Stimulated activated CD8-positive, alpha-beta memory T cell treated with anti-CD3 and anti-CD28 coated beads, Interleukin-15, amount 100 ng/mL, for 1 hour (primary cell): ENCODE results near the gene SELENOF.
"Not testable (repeated sequence)": the region's sequence is repeated elsewhere in the genome, so short reads cannot be mapped to it uniquely, and the experiment has no call there.

ENCODE experiments used
- DNase-seq: peaks from one replicate; pipeline ENCODE4 v3.0.0-alpha.2; 2020; ENCODE audit warnings: low read depth

Gene SELENOF

DNA sequence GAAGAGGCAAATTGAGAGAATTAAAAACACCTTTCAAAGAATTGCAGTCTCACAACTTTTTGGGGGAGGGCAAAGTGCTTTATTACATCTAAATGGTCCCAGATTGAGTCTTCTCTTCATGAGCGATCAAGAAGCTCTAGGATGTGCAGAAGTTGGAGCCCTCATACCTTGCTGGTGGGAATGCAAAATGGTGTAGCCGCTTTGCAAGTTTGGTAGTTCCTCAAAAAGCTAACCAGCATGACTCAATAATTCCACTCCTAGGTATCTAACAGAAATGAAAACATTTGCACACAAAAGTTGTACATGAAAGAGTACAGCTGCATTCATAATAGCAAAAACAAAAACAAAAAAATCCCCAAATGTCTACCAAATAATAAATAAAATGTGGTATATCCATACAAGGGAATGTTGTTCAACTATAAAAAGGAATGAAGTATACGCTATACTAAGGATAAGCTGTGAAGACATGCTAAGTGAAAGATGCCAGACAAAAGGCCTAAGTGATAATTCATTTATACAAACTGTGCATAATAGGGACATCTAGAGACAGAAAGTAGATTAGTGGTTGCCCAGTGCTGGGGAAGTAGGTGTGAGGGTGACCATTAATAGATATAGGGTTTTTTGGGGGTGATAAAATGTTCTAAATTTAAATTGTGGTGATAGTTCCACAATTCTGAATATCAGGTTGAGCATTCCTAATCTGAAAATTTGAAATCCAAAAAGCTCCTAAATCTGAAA lies 55.2 kb downstream of the SELENOF start:
- DNase-seq, result no peak

DNA sequence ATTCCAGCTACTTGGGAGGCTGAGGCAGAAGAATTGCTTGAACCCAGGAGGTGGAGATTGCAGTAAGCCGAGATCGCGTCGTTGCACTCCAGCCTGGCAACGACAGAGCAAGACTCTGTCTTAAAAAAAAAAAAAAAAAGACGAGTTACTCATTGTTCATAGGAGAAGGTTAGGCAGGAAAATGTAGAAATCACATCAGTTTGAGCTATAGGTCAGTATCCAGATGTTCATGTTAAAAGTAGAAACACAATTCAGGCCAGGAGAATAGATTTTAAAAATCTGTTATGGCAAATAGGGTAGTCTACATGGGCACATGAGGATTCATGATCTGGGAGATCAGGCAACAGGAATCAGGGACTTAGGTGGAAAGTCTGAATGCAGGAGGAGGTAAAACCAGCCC lies 57.7 kb downstream of the SELENOF start:
- DNase-seq, result no peak

DNA sequence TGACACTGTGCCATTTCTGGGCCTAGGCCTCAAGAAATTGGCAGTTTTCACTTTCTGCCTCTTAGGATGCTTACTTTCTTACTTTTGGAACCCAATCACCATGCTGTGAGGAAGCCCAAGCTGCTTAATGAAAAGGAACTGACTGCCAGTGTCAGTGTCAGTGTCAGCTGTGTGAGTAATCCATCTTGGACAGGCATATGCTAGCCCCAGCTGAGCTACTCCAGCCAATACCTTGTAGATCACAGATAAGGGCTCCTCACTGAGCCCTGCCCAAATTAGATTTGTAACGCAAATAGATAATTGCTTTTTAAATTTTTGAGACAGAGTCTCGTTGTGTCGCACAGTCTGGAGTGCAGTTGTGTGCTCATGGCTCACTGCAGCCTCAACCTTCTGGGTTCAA lies 59.6 kb downstream of the SELENOF start:
- no peak for DNase-seq

DNA sequence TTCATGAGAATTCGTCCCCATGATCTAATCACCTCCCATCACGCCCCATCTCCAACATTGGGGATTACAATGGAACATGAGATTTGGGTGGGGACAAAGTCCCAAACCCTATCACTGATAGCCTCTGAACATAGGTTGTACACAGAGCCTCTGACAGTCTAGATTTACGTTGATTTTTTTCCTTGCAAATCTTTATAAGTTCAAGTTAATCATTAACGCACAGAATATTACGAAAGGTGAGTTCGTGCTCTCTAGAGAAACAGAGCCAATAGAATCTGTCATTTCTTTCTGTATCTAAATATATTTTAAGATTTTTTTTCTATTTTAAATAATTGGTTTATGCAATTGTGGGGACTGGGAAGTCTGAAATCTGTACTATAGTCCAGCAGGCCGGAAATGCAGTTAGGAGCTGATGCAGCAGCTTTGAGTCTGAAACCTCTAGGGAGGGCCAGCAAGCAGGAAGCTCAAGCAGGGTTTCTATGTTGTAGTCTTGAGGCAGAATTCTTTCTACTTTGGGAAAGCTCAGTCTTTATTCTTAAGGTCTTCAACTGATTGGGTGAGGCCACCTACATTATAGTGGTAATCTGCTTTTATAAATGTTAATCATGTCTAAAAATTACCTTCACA lies 61.0 kb downstream of the SELENOF start:
- no peak for DNase-seq

DNA sequence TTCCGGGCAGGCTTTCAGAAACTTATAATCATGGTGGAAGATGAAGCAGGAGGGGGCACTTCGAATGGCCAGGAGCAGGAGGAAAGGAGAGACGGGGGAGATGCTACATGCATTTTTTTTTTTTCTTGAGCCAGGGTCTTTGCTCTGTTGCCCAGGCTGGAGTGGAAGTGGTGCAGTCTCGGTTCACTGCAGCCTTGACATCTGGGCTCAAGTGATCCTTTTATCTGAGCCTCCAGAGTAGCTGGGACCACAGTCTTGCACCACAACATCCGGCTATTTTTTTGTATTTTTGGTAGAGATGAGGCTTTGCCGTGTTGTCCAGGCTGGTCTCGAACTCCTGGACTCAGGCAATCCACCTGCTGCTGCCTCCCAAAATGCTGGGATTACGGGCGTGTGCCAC lies 61.6 kb downstream of the SELENOF start:
- DNase-seq, result no peak

DNA sequence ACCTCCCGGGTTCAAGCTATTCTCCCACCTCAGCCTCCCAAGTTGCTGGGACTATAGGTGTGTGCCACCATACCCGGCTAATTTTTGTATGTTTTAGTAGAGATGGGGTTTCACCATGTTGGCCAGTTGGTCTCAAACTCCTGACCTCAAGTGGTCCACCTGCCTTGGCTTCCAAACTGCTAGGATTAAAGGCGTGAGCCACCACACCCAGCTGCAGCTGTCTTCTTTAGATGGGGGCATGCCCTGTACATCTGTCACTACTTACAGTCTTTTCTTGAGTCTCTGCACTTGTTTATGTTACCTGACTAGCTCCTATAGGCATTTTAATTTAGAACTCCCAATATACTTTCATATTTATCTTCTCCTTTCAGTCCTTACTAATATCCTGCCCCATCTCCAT lies 64.2 kb downstream of the SELENOF start:
- DNase-seq, result no peak

DNA sequence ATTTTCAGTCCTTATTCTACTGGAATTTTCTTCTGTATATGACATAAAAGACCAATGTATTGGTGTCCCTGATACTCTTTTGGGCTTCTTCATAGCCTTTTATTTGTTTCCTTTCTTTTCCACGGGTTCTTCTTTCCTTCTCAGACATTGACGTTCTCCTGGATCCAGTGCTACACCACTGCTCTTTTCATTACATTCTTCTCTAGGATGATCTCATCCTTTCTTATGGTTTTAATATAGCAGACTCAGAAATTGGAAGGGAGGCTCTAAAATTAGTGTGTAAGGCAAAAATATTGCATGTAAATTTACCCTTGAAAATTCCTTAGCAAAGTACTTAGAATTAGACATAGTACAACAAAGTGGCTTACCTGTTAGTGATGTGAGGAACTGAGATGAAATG lies 65.3 kb downstream of the SELENOF start:
- DNase-seq, result no peak

DNA sequence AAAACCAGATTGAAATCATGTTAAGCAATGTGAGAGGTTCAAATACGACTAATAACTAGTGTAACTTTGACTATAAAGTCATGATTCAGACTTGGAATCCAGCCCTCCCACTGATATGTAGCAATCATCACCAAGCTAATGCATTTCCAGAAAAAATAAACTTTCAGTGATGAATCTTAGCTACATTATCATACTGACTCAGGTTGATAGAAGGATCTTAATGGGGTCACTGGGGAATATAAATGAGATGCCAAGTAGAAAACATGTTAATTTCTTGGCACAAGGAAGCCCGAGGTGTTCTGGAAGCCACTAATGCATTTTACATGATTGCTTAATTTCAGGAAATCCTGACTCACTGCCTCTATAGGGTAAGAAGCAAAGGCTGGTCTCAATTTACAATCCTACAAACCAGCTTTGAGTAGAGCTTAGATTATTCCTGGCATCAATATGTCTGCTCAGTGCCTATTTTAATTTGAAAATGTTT lies 67.7 kb downstream of the SELENOF start:
- no peak for DNase-seq

DNA sequence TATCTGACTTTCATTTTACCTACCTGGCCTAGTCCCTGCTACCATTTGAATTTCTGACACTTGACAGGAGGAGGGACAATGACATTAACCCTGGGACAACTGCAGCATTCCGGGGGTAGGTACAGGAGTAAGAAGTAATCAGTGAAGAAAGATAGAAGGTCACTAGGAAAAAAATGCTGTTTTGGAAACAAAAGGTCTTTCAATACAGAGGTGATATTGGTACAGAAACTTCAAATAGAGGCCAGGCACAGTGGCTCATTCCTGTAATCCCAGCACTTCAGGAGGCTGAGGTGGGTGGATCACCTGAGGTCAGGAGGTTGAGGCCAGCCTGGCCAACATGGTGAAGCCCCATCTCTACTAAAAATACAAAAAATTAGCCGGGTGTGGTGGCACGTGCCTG lies 68.4 kb downstream of the SELENOF start:
- DNase-seq, result no peak

DNA sequence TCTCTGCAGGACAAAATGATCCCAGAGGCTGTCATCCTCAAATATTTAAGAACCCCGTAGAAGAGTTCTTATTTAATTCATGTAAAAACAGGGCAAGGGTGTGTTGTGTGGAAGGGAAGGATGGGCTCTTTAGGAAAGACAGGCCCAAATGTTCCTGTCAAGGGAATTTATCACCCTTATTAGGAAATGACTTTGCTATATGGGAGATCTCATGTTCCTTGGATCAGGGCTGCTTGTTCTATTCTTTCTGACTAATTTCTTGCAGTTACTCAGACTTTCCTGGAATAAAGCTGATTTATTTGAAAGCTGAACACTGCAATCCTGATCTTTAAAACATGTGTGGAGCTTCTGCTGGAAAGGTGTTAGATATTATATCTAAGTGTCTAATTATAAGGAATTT lies 72.8 kb downstream of the SELENOF start:
- DNase-seq, result no peak

DNA sequence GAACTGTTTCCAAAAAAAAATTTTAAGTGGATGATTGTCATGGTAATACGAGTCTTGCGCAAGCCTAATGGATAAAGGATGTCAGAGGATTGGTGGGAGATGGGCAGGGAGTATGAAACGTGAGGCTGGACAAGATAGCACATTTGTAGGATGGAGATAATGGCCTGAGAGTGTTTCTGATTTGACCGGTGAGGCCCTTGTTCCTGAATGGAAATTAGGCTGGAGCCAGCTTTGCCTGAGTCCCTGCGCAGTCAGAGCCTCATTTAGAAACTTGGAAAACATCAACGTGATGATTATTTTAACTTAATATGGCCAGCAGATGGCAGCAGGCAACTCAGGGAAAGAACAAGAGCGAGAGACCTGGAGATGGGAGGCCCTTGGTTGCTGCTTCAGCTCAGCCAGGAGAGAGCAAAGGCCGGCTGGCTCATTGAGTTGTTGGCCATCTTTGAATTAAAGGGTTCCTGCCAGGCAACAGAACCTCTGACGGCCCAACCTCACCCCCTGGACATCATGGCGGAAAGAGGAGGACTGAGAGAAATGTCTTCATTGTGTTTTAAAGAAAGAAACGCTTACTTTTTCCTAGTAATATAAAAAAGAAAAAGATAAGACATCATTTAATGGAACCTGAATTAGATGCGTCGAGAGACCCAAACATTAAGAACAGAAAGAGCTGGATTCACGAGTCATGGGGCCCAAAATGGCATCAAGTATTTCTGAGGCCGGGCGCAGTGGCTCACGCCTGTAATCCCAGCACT lies 80.3 kb downstream of the SELENOF start:
- DNase-seq, result peak; percentile 23

DNA sequence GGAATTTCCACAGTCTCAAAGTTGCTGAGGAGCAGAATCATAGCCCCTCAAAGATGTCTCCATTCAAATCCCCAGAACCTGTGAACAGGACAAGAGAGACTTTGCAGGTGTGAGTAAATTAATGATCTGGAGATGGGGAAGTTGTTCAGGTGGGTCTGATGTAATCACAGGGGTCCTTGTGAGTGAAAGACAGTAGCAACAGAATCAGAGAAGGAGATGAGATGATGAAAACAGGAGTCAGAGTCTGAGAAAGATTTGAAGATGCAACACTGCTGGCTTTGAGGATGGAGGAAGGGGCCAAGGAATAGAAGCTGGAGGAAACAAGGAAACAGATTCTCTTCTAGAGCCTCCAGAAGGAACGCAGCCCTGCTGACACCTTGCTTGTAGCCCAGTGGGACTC lies 81.5 kb downstream of the SELENOF start:
- DNase-seq, result no peak

DNA sequence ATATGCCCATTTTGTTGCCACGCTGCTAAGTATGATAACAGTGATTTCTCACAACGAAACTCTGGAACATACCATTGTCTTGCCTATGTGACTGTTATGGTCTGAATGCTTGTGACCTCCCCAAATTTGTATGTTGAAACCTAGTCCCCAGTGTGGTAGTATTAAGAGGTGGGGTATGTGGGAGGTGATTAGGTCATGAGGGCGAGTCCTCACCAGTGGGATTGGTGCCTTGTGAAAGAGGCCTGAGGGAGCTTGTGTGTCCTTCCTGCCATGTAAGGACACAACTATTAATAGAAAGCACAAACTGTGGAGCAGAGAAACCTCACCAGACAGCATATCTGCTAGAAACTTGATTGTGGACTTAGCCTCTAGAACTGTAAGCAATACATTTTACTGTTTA lies 84.6 kb downstream of the SELENOF start:
- no peak for DNase-seq

DNA sequence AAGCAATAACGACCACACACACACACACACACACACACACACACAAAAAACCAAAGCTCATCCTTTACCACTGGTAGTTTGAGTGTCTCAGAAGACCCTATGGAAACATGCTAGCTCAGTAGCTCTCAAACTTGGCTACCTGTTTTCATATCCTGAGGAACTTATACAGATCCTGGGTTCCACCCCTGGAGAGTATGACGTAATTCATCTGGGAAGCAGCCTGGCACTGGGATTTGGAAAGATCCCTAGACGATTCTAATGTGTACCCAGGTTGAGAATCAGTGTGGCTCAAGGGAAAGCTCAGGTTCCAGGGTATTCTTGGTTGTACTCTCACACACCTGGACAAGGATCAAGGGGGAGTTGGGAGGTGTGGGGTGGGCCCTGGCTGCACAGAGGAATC lies 85.9 kb downstream of the SELENOF start:
- DNase-seq, result no peak

DNA sequence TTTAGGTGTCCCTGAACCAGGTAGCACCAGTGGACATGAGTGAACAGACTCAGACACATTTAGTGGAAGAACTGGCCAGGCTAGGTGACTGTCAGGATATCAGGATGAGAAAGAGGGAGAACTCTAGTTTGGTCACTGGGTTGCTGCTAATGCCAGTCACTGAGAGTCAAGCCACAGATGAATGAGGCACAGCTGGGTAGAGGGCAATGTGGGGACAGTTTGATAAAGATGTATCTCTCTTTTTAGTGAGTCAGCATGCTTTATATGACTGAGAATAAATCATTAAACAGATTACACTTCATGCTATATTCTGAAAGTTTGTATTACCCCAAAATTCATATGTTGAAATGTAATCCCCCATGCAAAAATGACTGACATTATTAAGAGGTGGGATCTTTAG lies 87.1 kb downstream of the SELENOF start:
- DNase-seq, result no peak

DNA sequence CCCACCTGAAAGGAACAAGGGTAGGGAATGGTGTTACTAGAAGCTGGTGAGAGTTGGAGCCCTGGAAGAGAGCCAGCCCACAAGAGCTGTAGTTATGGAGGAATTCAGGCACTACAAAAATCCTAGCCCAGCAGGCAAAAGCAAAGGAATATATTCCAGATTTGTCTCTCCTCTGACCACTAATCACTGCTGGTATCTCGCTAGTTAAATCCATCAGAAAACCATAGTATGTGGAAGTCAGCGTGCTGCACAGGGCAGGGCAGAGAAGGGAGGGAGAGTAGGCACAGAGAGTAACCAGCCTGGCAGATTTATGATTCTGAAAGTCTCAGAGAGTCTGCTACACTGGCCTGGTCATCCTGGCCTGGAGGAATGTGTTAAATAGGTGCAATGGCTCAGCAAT lies 88.6 kb downstream of the SELENOF start:
- no peak for DNase-seq

DNA sequence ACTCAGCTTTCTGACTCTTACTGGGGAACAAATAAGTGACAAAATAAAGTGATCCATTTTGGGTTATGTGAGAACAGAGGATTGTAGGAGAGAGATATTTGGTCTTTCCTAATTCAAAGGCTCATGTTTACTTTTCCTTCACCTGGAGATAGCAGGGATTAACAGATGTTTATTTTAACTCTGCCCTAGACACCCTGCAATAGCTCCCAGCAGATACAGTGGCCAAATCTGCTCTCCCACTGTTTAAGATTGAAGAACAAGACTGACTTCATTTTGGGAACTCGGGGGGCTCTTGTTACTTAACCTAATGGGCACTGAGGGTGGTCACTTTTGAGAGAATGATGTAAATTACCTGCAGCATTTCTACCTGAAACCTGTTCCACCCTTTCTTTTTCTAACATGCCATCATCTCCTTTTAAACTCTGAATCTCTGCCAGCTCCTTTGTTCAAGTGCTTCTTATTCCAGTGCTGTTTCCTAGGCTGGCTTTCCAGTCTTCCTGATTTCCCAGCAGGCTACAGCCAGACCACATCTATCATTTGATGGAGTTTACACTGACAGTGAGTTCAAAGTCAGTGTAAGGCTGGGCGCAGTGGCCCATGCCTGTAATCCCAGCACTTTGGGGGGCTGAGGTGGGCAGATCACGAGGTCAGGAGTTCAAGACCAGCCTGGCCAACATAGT lies 90.0 kb downstream of the SELENOF start:
- no peak for DNase-seq

DNA sequence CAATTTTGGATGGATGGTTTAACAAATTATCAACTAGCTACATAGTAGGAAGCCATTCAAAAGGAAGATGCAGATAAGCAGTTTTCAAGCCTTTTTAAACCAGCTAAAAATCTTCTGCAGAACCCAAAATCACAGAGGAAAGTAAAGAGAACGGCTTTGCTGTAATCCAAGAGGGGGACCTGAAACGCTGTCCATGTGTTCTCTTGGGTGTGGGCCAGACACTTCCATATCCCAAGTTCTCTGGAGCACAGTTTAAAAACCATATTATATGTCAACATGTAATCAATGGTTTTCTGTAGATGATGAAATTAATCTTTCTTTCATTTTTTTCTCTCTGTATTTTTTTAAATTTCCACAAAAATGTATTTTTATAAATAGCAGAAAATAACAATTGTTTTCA lies 90.5 kb downstream of the SELENOF start:
- DNase-seq, result no peak

DNA sequence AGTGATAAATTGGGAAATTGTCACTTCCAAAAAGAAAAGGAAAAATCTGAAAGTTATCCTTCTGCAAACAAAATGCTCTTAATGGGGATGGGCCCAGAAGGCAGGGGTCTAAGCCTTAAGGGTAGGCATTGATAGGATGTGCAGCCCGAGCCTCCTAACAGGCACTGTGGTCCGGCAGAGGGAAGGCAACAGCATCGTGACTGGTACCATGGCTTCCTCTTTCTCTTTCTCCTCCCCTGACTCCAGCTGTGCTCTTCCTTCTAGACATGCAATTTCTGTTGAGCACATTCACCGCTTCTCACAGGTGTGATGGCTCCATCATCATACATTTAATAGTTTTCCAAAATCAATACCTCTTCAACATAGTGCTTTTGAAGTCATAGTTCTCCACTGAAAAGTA lies 91.5 kb downstream of the SELENOF start:
- no peak for DNase-seq

DNA sequence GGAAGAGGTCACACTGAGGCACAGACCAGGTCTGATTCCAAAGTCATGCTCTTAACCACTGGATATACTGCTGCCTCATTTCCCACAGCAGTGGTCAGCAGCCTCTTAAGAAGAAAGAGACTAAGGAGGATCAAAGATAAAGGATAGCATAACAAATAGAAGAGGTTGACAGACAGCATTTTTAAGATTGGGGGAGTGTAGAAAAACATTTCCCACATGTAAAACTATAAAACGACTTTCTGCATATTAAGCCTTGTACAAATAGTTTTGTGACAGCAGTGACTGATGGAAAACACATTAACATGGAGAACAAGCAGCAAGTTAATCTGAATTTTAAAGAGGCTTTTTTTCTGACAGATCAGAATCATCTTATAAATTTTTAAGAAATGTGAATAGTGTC lies 92.0 kb downstream of the SELENOF start:
- DNase-seq, result no peak

DNA sequence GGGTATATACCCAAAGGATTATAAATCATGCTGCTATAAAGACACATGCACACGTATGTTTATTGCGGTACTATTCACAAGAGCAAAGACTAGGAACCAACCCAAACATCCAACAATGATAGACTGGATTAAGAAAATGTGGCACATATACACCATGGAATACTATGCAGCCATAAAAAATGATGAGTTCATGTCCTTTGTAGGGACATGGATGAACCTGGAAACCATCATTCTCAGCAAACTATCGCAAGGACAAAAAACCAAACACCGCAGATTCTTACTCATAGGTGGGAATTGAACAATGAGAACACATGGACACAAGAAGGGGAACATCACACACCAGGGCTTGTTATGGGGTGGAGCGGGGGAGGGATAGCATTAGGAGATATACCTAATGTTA lies 94.0 kb downstream of the SELENOF start:
- DNase-seq, result not testable (repeated sequence)

DNA sequence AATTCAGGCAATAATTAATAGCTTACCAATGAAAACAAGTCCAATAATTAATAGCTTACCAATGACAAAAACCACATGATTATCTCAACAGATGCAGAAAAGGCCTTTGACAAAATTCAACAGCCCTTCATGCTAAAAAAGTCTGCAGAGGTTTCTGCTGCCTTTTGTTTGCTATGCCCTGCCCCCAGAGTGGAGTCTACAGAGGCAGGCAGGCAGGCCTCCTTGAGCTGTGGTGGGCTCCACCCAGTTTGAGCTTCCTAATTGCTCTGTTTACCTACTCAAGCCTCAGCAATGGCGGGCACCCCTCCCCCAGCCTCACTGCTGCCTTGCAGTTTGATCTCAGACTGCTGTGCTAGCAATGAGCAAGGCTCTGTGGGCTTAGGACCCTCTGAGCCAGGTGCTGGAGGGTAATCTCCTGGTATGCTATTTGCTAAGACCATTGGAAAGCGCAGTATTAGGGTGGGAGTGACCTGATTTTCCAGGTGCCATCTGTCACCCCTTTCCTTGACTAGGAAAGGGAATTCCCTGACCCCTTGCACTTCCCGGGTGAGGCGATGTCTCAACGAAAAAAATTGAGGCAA lies 96.6 kb downstream of the SELENOF start:
- not testable (repeated sequence) for DNase-seq
